Measurements from ENCODE around the gene SUCLA2.
"Not testable (repeated sequence)": the region's sequence is repeated elsewhere in the genome, so short reads cannot be mapped to it uniquely, and the experiment has no call there.

Gene SUCLA2

DNA sequence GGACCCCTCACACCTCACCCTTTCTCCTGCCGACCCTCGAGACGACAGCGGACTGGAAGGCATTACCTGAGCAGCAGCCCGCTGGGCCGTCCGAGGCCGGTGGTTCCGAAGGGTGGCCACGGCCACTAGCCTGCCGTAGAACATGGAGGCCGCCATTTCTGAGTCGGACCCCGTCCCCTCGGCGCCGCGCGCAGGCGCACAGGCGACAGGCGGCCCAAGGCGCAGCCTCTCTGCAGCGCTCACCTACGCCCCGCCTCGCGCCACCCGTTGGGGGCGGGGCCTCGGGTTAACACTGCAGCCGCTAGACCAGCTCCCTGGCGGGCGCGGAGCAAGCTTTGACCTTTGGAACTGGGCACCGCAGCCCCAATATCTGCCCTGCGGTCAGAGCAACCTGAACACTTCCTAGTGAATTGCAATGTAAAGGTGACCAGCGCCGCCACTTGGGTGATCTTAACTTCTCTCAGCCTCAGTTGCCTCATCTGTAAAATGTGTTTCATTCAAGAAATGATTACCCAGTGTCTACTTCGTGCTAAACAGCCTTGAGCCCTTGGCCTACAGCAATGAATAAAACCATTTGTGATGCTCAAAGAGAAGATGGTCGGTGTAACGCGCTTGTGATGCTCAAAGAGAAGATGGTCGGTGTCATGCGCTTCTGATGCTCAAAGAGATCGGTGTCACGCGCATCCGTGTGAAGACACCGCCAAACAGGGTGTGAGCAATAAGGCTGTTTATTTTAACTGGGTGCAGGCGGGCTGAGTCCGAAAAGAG is at the start of gene SUCLA2:
TSS of gene SUCLA2 (minus strand) at position 160 of the 768 bp plus-strand sequence. CDS start at position 156, 4 bp downstream.
- DNase-seq = peak; percentile 97

DNA sequence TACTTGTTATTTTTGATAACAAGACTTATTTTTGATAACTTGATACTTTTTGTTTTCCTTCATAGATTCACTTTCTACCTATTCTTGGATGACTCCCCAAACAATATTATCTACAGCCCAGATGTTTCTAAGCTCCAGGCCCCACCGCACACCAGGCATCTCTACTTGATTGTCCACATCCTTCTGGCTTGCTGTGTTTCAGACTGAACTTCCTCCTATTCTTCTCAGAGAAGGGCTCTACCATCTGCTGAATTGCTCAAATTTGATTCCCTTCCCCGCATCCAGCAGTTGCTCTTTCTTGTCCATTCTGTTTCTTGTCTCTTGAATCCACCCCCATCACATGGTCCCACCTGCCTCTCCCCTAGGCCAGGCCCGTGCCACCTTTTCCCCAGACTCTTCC is 49.5 kb upstream of the SUCLA2 start:
- no peak for DNase-seq

DNA sequence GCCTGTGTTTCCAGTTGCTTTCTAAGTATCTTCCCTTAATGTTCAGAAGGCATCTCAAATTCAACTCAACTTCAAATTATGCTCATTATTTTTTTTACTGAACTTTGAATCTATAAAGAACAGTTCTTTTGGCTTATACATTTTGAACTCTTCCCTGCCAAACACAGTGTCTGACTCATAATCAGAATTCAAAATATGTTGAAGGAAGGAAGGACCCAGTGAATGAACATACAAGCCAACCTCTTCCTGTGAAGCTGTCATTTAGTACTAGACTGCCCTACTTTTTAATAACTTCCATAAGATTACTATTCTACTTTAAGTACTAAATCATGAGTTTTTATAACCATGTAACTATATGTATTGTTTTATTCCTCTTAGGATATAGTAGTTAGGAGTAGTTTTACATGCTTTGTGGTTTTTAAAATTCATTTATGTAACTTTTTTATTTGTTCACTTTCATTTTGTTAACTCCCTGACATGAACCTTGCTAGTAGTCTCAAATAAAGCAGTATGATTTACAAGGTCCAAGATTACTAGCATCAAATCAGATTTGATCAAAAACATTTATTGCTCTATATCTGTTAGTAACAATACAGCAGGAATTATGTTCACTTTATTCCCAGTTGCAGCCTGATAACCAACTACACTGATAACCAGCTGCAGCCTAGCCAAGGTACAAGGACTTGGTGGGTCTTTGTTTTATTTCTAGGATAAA is 42.9 kb upstream of the SUCLA2 start:
- DNase-seq = no peak

DNA sequence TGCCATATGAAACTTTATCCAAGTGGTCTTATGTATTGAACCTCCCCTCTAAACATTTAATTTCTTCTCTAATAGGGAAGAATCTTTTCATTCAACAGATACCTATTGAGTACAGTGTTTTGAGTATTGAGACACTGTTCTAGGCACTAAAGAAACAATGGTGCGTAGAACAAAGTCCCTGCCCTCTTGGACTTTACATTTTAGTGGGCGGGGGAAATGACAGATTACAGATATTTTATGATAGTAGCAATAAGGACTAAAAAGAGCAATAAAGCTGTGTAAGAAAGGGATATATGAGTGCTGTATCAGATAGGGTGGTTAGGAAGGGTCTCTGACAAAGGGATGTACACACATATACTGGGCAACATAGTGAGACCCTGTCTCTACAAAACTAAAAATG is 41.8 kb upstream of the SUCLA2 start:
- DNase-seq = no peak

DNA sequence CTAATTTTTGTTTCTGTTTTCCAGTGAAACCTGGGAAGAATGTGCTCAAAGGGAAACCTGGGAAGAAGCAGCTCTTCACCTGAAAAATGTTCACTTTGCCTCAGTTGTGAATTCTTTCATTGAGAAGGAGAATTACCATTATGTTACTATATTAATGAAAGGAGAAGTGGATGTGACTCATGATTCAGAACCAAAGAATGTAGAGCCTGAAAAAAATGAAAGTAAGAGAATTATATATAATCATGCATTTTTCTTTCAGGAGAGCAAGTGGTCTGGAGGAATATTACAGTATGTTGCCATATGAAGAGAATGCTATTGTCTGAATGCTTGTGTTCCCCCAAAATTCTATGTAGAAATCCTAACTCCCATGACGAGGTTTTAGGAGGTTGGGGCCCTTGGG is 39.8 kb upstream of the SUCLA2 start:
- DNase-seq = no peak

DNA sequence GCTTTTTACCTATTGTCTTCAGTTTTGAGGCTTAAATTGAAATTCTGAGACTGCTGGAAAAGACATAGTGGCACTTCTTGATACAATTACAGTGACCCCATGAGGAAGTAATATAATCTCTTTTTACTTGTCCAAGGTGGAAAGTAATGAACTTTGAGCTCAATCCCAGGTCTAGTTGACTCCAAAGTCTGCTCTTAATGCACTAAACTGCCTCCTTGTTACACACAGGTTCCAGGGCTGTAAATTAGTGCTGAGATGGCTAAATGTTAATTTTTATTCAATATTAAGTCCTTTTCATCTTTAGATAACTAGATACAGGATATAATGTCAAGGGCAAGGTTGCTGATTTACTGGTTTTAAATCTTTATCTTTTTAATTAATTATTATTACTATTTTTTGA is 39.0 kb upstream of the SUCLA2 start:
- DNase-seq = no peak

DNA sequence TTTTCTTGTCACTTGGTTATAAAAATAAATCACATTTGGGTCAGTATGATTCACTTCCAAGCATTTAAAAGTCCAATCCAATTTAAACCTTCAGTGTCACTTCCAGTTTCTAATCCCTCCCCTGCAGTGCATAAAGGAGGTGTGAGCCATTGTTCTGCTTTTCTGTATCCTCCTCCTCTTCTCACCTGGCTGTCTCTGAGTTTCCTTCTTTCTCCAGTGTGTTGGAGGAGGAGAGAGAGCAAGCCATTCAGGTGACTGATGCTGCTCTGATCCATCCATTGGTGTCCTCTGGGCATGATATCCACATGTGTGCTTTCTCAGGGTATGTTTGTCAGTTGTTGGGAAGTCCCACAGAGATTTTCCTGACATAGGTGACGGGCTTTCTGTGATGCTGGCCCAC is 37.7 kb upstream of the SUCLA2 start:
- DNase-seq = no peak

DNA sequence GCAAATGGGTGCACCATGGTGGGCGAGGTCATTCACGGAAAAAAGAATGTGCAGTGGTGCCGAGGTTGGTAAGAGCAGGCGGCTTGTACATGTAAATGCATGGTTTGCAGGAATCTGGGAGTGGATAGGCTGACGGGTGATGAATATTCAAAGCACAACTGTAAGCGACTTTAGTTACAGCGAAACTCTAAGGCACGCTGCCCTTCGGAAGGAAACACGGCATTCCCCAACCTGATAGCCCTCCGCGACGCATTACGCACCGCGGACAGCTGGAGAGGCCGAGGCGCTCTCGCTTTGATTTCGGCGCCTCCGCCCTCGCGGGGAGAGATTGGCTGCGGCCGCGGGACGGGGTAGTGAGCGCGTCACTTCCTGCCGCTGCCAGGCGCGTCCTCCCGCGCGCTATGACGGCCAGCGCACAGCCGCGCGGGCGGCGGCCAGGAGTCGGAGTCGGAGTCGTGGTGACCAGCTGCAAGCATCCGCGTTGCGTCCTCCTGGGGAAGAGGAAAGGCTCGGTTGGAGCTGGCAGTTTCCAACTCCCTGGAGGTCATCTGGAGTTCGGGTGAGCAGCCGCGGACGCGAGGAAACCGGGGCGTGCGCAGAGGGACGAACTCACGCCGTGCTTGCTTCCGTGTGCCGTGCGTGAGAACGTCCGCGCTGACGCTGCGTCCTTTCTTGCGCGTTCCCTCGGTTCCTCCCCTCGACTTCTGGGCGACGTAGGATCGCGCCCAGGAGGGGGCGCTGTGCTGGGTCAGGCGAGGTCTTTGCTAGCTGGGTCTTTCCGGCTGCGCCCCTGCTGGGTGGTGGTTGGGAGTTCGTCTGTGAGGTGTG is 36.5 kb upstream of the SUCLA2 start, which contains the start of gene NUDT15:
TSS of gene NUDT15 (plus strand) at position 381 of the 828 bp plus-strand sequence. CDS start at position 402, 21 bp downstream.
- DNase-seq = peak; percentile 98

DNA sequence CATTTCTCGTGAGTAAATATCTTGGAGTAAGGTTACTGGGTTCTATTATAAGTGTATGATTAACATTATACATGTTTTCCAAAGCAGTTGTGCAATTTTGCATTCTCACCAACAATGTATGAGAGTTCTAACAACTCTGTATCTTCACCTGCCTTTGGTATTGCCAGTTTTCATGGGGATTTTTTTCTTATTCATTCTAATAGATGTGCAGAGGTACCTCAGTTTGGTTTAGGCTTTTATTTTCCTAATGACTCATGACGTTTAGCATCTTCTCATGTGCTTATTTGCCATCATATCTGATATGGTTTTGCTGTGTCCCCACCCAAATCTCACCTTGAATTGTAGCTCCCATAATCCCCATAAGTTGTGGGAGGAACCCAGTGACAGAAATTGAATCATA is 28.8 kb upstream of the SUCLA2 start:
- no peak for DNase-seq

DNA sequence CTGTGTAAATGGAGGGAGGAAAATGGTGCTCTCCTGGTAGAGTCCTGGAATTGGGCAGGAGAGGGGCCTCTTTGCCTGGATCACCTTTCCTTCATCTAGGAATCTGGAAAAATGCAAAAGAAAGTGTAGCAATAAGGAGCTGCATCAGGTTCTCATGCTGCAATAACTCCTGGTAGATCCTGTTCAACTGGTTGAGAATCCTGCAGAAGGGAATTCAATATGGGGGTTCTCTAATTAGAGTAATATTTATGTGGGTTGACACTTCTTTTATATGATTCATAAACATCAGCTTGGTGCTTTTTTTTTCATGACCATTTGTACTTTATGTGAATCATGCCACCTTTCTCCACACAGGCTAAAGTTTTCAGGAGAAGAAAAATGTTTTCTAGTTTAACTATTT is 27.0 kb upstream of the SUCLA2 start:
- DNase-seq = no peak

DNA sequence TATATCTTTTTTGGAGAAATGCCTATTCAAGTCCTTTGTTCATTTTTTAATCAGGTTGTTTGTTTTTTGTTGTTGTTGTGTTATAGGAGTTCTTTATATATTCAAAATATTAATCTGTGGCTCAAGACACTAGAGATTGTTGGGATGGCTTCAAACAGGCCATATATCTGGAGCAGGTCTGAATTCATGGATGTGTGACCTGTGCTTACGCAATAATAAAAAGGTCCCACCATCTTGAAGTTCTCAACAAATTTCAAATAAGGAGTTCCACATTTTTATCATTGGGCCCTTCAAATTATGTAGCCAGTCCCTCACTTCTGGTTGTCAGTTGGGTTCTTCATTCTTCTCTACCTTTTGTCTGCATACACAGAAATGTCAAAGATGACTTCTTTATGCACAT is 18.7 kb upstream of the SUCLA2 start:
- no peak for DNase-seq

DNA sequence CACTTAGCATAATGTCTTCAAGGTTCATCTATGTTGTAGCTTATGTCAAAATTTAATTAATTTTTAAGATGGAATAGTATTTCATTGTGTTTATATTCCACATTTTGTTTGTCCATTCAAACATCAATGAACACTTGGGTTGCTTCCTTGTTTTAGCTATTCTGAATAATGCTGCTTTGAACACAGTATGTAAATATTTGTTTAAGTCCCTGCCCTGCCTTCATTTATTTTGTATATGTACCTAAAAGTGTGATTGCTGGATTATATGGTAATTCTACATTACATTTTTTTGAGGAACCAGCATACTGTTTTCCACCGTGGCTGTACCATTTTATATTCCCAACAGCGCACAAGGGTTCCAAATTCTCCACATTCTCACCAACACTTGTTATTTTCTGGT is 17.6 kb upstream of the SUCLA2 start:
- no peak for DNase-seq

DNA sequence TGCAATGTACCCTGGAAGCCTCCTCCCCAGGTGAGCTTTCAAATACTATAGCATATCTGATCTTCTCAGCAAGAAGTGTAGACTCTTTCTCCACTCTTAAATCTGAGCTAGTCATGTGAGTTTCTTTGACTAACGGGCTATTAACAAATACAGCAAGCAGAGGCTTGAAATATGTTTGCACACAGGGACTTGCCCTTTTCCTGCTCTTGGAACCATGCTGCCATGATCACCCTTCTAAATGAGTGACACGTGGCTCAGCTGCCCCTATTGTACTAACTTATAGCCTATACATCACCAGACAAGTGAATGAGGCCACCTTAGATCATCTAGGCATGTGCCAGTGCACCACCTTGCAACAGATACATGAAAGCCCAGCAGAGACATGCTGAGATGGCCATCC is 13.3 kb upstream of the SUCLA2 start:
- DNase-seq = no peak

DNA sequence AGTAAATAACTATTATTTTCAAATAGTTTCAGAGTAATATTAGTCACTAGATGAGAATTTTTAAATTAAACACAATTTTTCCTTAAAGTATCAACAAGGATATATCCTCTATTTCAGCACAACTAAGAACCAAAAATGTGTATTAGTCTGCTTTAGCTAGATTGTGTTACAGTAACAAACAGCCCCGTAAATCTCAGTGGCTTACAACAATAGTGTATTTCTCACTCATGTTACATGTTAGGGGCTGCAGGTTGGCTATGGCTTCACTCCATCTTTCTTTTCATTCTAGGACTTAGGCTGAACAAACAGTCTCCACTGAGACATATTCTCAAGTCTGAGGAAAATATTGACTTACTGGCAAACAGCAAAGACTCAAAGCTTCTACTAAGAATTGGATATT is 11.6 kb upstream of the SUCLA2 start:
- no peak for DNase-seq

DNA sequence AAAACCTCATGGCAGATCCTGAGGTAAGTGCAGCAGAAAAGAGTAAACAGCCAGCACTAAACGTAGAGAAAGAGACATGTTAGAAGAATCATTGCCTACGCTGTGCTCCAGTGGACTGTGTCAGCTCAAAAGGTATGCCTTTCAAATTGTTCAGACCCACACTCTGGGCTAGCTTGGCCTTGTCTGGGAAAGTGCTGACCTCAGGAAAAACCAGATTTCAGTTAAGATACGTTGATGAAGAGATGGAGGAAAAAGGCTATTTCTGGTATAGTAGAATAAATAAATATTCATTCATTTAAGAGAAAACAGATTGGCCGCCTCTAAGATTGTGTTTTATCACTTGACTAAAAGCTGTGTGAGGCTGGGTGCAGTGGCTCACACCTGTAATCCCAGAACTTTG is 9.6 kb upstream of the SUCLA2 start:
- DNase-seq = no peak

DNA sequence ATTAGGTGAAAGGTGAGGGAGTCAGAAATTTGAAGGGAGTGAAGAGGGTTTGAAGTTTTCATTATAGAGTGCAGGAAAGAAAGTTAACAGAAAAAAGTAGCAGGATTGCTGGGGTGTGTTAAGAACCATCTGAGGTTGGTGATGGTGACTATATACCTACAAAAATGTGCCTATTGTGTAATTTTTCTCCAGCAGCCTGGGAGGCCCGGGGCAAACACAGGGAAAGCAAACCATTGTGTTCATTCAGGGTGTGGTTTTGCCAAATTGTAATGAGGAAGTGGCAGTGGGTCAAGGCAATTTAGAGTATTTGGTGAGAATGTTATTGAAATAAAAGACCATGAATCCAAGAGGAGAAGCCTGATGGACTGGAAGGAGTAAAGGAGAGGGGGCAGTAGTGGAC is 8.2 kb upstream of the SUCLA2 start:
- peak; percentile 51 for DNase-seq

DNA sequence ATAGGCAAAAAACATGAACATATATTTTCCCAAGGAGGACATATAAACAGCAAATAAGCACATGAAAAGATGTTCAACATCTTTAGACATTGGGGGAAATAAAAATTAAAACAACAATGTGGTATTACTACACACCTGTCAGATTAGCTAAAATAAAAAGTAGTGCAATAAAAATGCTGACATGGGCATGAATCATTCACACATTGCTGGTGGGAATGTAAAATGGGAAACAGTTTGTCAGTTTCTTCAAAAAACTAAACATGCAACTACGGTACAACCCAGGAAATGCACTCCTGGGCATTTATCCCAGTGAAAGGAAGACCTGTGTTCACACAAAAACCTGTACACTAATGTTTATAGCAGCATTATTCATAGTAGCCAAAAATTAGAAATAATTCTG is 5.3 kb upstream of the SUCLA2 start:
- DNase-seq = no peak

DNA sequence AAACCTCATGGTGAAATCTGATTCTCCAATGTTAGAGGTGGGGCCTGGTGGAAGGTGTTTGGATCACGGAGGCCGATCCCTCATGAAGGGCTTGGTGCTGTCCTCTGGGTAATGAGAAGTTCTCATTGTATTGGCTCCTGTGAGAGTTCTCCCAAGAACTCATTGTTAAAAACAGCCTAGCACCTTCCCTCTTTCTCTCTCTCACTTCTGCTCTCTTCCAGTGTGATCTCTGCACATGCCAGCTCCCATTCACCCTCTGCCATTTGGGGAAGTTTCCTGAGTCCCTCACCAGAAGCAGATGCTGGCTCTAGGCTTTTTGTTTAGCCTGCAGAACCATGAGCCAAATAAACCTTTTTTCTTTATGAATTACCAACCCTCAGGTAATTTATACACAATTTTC is 3.1 kb upstream of the SUCLA2 start:
- no peak for DNase-seq

DNA sequence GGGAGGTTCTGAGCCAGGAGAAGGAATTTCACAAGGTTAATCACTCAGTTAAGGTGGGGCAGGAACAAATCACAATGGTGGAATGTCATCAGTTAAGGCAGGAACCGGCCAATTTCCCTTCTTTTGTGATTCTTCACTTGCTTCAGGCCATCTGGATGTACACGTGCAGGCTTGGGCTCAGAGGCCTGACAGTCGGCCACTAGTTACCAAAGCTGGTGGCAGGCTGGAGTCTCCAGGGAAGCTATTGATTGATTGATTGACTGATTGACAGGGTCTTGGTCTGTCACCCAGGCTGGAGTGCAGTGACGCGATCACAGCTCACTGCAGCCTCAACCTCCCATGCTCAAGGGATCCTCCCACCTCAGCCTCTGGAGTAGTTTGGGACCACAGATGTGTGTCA is 926 bp upstream of the SUCLA2 start:
- not testable (repeated sequence) for DNase-seq

DNA sequence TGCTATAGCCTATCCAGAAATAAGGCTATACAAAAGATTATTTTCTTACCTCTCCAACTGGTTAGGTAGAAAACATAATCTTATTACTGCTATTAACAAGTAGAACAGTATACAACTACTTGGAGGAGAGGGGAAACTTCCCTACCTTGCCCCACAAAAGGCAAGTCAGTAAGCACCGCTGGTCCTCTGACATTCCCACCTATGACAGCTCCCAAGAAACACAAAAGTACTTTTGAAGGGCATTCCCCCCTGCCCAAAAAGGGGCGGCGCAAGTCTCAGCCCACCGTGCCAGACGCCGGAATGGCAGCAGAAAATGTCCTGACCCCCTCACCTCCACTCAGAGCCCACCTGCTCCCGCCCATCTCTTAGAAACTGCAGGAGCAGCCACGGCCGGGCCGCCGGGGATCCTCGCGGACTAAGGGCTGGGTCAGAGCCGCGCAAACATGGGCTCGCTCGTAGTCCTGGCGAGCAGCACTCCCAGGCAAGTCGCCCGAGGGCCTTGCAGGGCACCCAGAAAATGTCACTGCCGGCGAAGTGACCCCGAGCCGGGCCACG is 437 bp downstream of the SUCLA2 start:
- DNase-seq = peak; percentile 34

DNA sequence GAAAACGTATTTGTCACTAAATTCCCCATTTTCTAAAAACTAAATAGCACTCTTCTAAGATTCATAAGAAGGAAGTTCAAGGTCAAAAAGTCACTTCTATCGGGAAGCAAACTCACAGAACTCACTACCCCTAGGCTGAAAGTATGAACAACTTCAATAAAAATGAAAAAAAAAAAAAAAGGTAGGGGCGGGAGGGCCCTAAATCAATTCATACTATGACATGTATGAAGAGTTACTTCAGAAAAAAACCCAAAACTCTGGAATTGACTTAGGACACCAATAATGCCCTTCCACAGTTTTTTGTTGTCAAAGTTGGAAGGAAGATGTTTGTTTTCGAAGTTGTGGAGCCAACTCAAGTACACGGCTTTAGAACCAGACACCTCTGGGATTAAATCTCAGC is 1.1 kb downstream of the SUCLA2 start:
- no peak for DNase-seq

DNA sequence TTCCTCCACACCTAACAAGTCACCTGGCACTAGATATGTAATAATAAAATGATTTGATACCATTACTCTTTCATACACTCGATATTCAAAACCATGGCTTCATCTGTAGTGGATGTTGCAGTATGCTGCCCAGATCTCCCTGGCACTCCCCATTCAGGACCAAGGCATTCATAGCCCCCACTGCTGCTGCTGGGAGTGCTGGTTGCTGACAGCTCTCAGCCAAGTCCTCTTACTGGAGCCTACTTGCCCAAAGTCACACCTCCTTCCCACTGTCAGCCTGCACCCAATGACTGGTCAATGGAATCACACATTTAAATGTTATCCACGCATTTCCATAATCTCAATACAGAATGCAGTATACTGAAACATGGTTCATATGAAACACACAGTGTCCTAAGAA is 3.7 kb downstream of the SUCLA2 start:
- no peak for DNase-seq

DNA sequence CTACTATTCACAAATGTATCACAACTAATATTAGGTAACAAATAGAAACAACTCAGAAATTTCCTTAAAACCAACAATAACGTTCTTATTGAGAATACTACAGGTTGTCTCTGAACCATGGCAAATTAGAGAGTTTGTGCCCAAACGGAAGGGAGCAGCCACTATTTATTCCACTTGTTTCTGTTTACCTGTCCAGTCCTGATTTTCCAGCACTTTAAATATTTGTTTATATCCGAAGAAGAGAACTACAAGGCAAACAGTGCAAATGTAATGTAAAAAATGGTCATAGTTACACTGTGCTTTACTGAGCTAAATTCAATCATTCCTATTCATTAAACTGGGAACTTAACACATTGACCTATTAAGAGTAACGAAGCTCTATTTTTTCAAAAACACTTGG is 9.2 kb downstream of the SUCLA2 start:
- DNase-seq = no peak
